SH-SY5Y (cell line): ENCODE results near the gene EPG5.

ENCODE experiments used
- GATA2 ChIP-seq: IDR thresholded peaks from 2 replicates; pipeline ENCODE4 v1.6.1; 2011; ENCODE audit warnings: mild to moderate bottlenecking, low read depth, low read length
- GATA3 ChIP-seq: IDR thresholded peaks from 2 replicates; pipeline ENCODE4 v1.6.1; 2011; ENCODE audit warnings: low read depth, mild to moderate bottlenecking, low read length, moderate library complexity

Gene EPG5

GRCh38 chr18:45851161-45851925 is 115.8 kb downstream of the EPG5 start:
- TF ChIP-seq GATA2: no peak
- no peak for TF ChIP-seq GATA3

GRCh38 chr18:45850021-45850420 is 117.1 kb downstream of the EPG5 start:
- TF ChIP-seq GATA2 (no peak), GATA3 (no peak)

GRCh38 chr18:45849529-45849928 is 117.6 kb downstream of the EPG5 start:
- TF ChIP-seq GATA3: no peak
- TF ChIP-seq GATA2: no peak

GRCh38 chr18:45847119-45847518 is 120.0 kb downstream of the EPG5 start:
- TF ChIP-seq GATA3 (no peak), GATA2 (no peak)

GRCh38 chr18:45845410-45845809 is 121.7 kb downstream of the EPG5 start:
- no peak for TF ChIP-seq GATA2
- TF ChIP-seq GATA3: no peak

- TF ChIP-seq GATA2 (no peak), GATA3 (no peak)
Measured at GRCh38 chr18:45844938-45845337, 122.2 kb downstream of the EPG5 start.

- TF ChIP-seq GATA2 (no peak), GATA3 (no peak)
Measured at GRCh38 chr18:45843019-45843418, 124.1 kb downstream of the EPG5 start.

GRCh38 chr18:45841765-45842442 is 125.2 kb downstream of the EPG5 start:
- TF ChIP-seq GATA3 (no peak), GATA2 (no peak)

- TF ChIP-seq GATA2 (no peak), GATA3 (no peak)
Measured at GRCh38 chr18:45841060-45841764, 125.9 kb downstream of the EPG5 start.

GRCh38 chr18:45839414-45840395 is 127.4 kb downstream of the EPG5 start:
- TF ChIP-seq GATA3 (no peak), GATA2 (no peak)

GRCh38 chr18:45838302-45839070 is 128.6 kb downstream of the EPG5 start:
- TF ChIP-seq GATA3 (no peak), GATA2 (no peak)

GRCh38 chr18:45837283-45838070 is 129.7 kb downstream of the EPG5 start:
- TF ChIP-seq GATA2 (no peak), GATA3 (no peak)
